GM12891 (cell line): Measurements from ENCODE around the gene LRIG3.

ENCODE experiments used
- DNase-seq: peaks from one replicate; pipeline ENCODE4 v3.0.0; 2011; ENCODE audit warnings: low spot score; ENCODE audit not compliant: insufficient read length
- FAIRE-seq: peaks from 2 replicates; lab custom pipeline; 2011; peaks lifted over from hg19 to GRCh38; lab: Jason Lieb, UNC
- PAX5 ChIP-seq: IDR thresholded peaks from 2 replicates; pipeline ENCODE4 v1.6.1; 2011; ENCODE audit warnings: low read length, moderate library complexity, mild to moderate bottlenecking; ENCODE audit not compliant: insufficient read depth, severe bottlenecking
- POLR2A ChIP-seq: IDR thresholded peaks from 2 replicates; pipeline ENCODE4 v1.6.1; 2011; ENCODE audit warnings: low read depth, low read length, control low read depth
- POLR2AphosphoS5 ChIP-seq: IDR thresholded peaks from 2 replicates; pipeline ENCODE4 v1.6.1; 2011; ENCODE audit warnings: low read depth, low read length, control low read depth
- POU2F2 ChIP-seq: IDR thresholded peaks from 2 replicates; pipeline ENCODE4 v1.6.1; 2011; ENCODE audit warnings: low read depth, mild to moderate bottlenecking, control low read depth, low read length, moderate library complexity
- SPI1 ChIP-seq: IDR thresholded peaks from 2 replicates; pipeline ENCODE4 v1.6.1; 2011; ENCODE audit warnings: low read depth, low read length, control low read depth
- TAF1 ChIP-seq: IDR thresholded peaks from 2 replicates; pipeline ENCODE4 v1.6.1; 2011; ENCODE audit warnings: low read depth, low read length, control low read depth

Gene LRIG3

GRCh38 chr12:58844161-58844560 lies 76.1 kb downstream of the LRIG3 start:
- DNase-seq (no peak), FAIRE-seq (no peak)
- TF ChIP-seq PAX5: no peak
- TF ChIP-seq SPI1: no peak
- no peak for TF ChIP-seq POU2F2
- no peak for TF ChIP-seq POLR2AphosphoS5
- no peak for TF ChIP-seq POLR2A
- TF ChIP-seq TAF1: no peak

- no peak for FAIRE-seq
These were observed 79.1 kb downstream of the LRIG3 start for GRCh38 chr12:58841058-58841798.

GRCh38 chr12:58833853-58834252 lies 86.5 kb downstream of the LRIG3 start:
- FAIRE-seq (no peak), DNase-seq (no peak)
- TF ChIP-seq SPI1 (no peak), TAF1 (no peak), POU2F2 (no peak), PAX5 (no peak), POLR2A (no peak), POLR2AphosphoS5 (no peak)

More at GRCh38 chr12:58841058-58841798, 79.1 kb downstream of the LRIG3 start:
- DNase-seq: no peak
- TF ChIP-seq POLR2A (no peak), TAF1 (no peak), POU2F2 (no peak), SPI1 (no peak), POLR2AphosphoS5 (no peak), PAX5 (no peak)

GRCh38 chr12:58832920-58833319 lies 87.4 kb downstream of the LRIG3 start:
- DNase-seq: no peak
- TF ChIP-seq POLR2AphosphoS5 (no peak), PAX5 (no peak), TAF1 (no peak), POLR2A (no peak), POU2F2 (no peak), SPI1 (no peak)
- FAIRE-seq: no peak
